ENCODE results near the gene PARG. TPM values are rescaled to one million over a fixed set of nuclear protein-coding genes. Genes with fewer than 3 reads are reported as not detected.

PARG gene
- total RNA-seq, 1 donor, result 31.7 TPM

Other genes starting within 250 kb of the PARG start
- gene OGDHL, start 179.7 kb downstream of the PARG start, total RNA-seq, result not detected
- gene TIMM23B, start within 50 bp of the PARG start, total RNA-seq, result 23.0 TPM
- gene AGAP6, start 46.4 kb upstream of the PARG start, total RNA-seq, result 4.4 TPM
- gene WASHC2A, start 125.9 kb upstream of the PARG start, total RNA-seq, result 35.3 TPM